ENCODE measurements around the gene ZSWIM4. TPM values are rescaled to one million over a fixed set of nuclear protein-coding genes. Genes with fewer than 3 reads are reported as not detected.

ZSWIM4 gene
- total and polyA plus RNA-seq, 8 donors: 2.2 to 14.0 (median 3.9) TPM

GRCh38 chr19:13877303-13877702, 82.1 kb downstream of the ZSWIM4 start:
- no peak for TF ChIP-seq POLR2A (IDR thresholded peaks at IDR 0.05)
- intact Hi-C loops (cut with DNase I; ENCODE audit: low total_unique reads): no loop called here
- no peak for DNase-seq
- Histone ChIP-seq H3K9me3 (no peaks in the 10 kb centered on the region), H3K27ac (no peak overlapping the region), H3K4me1 (peaks cover 27 to 42% (median 36%) of the 10 kb centered on the region in 4 donors), H3K27me3 (peaks cover 0 to 15% (median 0%) of the 10 kb centered on the region in 3 donors), H3K36me3 (no peaks in the 10 kb centered on the region), H3K4me3 (no peak overlapping the region)
- WGBS, 5 donors: 77 to 89% (median 80%) methylated on average over 12 to 27 of the region's 27 CpGs

- H3K9me3 ChIP-seq: no peaks in the 10 kb centered on the region
- peak; percentile 99 for DNase-seq
- H3K36me3 ChIP-seq: no peaks in the 10 kb centered on the region
- intact Hi-C loops (cut with DNase I; ENCODE audit: low total_unique reads): loop anchor here (10.0 kb wide), 1 partner anchor 174 kb away; no protein-coding TSS in a partner anchor
- H3K27me3 ChIP-seq: no peaks in the 10 kb centered on the region
- WGBS, 5 donors: 5 to 11% (median 6%) methylated on average over 19 to 34 of the region's 34 CpGs
- H3K4me3 ChIP-seq: peak overlapping the region in 3 of 4 donors; percentile 19 to 33 (median 26)
- H3K27ac ChIP-seq: peak overlapping the region; percentile 15 to 85 (median 83)
- H3K4me1 ChIP-seq: peaks cover 18 to 49% (median 40%) of the 10 kb centered on the region in 4 donors
- no peak for TF ChIP-seq POLR2A (IDR thresholded peaks at IDR 0.05)
- peak; percentile 64 to 90 (median 69) for TF ChIP-seq POLR2AphosphoS5 (IDR thresholded peaks at IDR 0.05)
- TF ChIP-seq CTCF (IDR thresholded peaks at IDR 0.05): peak in 6 of 7 experiments; percentile 84 to 100 (median 98)
- no peak for TF ChIP-seq EP300 (IDR thresholded peaks at IDR 0.05)
Measured at GRCh38 chr19:13880059-13881043, 85.1 kb downstream of the ZSWIM4 start.

GRCh38 chr19:13881251-13881691, 86.0 kb downstream of the ZSWIM4 start:
- H3K4me3 ChIP-seq: no peak overlapping the region
- no peaks in the 10 kb centered on the region for H3K27me3 ChIP-seq
- WGBS, 5 donors: 46 to 66% (median 54%) methylated on average over 9 to 12 of the region's 12 CpGs
- peak in 1 of 2 donors; percentile 74 for DNase-seq
- peak overlapping the region in 4 of 5 donors; percentile 80 to 85 (median 83) for H3K27ac ChIP-seq
- TF ChIP-seq POLR2A (IDR thresholded peaks at IDR 0.05): no peak
- no peak for TF ChIP-seq EP300 (IDR thresholded peaks at IDR 0.05)
- TF ChIP-seq CTCF (IDR thresholded peaks at IDR 0.05): no peak
- TF ChIP-seq POLR2AphosphoS5 (IDR thresholded peaks at IDR 0.05): no peak
- H3K9me3 ChIP-seq: no peaks in the 10 kb centered on the region
- peaks cover 18 to 58% (median 48%) of the 10 kb centered on the region in 4 donors for H3K4me1 ChIP-seq
- H3K36me3 ChIP-seq: no peaks in the 10 kb centered on the region
- intact Hi-C loops (cut with DNase I; ENCODE audit: low total_unique reads): loop anchor here (10.0 kb wide), 1 partner anchor 174 kb away; no protein-coding TSS in a partner anchor

Small RNAs within 50 kb of the gene (small RNA-seq; reads per million reads assigned to genes)
- gene MIR181C (97.6 to 230 (median 157) reads per million in 4 donors), gene MIR181D (68.3 to 134 (median 112) reads per million in 4 donors), gene RN7SL619P (0 reads per million in 4 donors)

Other genes with a start within 250 kb of the ZSWIM4 start
- 100 to 1,000 TPM in 1 of 5 donors, 10 to 100 TPM in 4; 24.4 to 249 (median 48.7) TPM for gene MRI1, start 30.9 kb upstream of the ZSWIM4 start, total RNA-seq
- gene MRI1, start 30.9 kb upstream of the ZSWIM4 start, polyA plus RNA-seq: 10 to 100 TPM in 1 of 3 donors, 1 to 10 TPM in 2; 7.3 to 28.5 (median 9.6) TPM
- 100 to 1,000 TPM in 4 of 5 donors, 10 to 100 TPM in 1; 14.7 to 271 (median 188) TPM for gene C19orf53, start 21.0 kb upstream of the ZSWIM4 start, total RNA-seq
- gene C19orf53, start 21.0 kb upstream of the ZSWIM4 start, polyA plus RNA-seq: 100 to 1,000 TPM; 171 to 221 (median 196) TPM
- not detected for gene NANOS3, start 81.7 kb downstream of the ZSWIM4 start, total RNA-seq
- 1 to 10 TPM in 1 of 3 donors, not detected in 2; 1.2 TPM for gene NANOS3, start 81.7 kb downstream of the ZSWIM4 start, polyA plus RNA-seq
- 10 to 100 TPM in 1 of 5 donors, 1 to 10 TPM in 2, under 1 TPM in 1, not detected in 1; 0.87 to 14.3 (median 1.8) TPM for gene BRME1, start 110.7 kb downstream of the ZSWIM4 start, total RNA-seq
- 1 to 10 TPM; 1.7 to 5.8 (median 3.7) TPM for gene BRME1, start 110.7 kb downstream of the ZSWIM4 start, polyA plus RNA-seq
- gene CC2D1A, start 110.8 kb downstream of the ZSWIM4 start, total RNA-seq: 100 to 1,000 TPM in 1 of 5 donors, 10 to 100 TPM in 4; 24.8 to 381 (median 49.6) TPM
- gene CC2D1A, start 110.8 kb downstream of the ZSWIM4 start, polyA plus RNA-seq: 10 to 100 TPM; 28.0 to 38.8 (median 38.2) TPM
- gene PODNL1, start 143.0 kb downstream of the ZSWIM4 start, total RNA-seq: not detected
- 1 to 10 TPM in 2 of 3 donors, under 1 TPM in 1; 0.92 to 3.4 (median 1.3) TPM for gene PODNL1, start 143.0 kb downstream of the ZSWIM4 start, polyA plus RNA-seq
- gene DCAF15, start 157.1 kb downstream of the ZSWIM4 start, total RNA-seq: 10 to 100 TPM in 2 of 5 donors, 1 to 10 TPM in 3; 7.1 to 37.3 (median 9.8) TPM
- 10 to 100 TPM; 21.2 to 32.9 (median 31.3) TPM for gene DCAF15, start 157.1 kb downstream of the ZSWIM4 start, polyA plus RNA-seq
- 10 to 100 TPM in 1 of 5 donors, 1 to 10 TPM in 3, under 1 TPM in 1; 0.58 to 27.2 (median 2.6) TPM for gene RFX1, start 210.9 kb downstream of the ZSWIM4 start, total RNA-seq
- 1 to 10 TPM; 3.1 to 6.0 (median 3.6) TPM for gene RFX1, start 210.9 kb downstream of the ZSWIM4 start, polyA plus RNA-seq
- not detected for gene RLN3, start 232.7 kb downstream of the ZSWIM4 start, total RNA-seq
- not detected for gene RLN3, start 232.7 kb downstream of the ZSWIM4 start, polyA plus RNA-seq
- 10 to 100 TPM in 1 of 5 donors, 1 to 10 TPM in 2, not detected in 2; 2.3 to 11.1 (median 4.0) TPM for gene IL27RA, start 236.3 kb downstream of the ZSWIM4 start, total RNA-seq
- 1 to 10 TPM; 1.1 to 2.6 (median 1.5) TPM for gene IL27RA, start 236.3 kb downstream of the ZSWIM4 start, polyA plus RNA-seq

All from stomach (tissue), 9 donors.